SK-N-SH (cell line): ENCODE data around the gene DPF3. TPM values are rescaled to one million over a fixed set of nuclear protein-coding genes. Genes with fewer than 3 reads are reported as not detected.

ENCODE experiments used
- CTCF ChIA-PET: fragments of 300-600, 350-600 bp; formaldehyde crosslinking; extraction: SDS; loops from one replicate; lab custom pipeline; 2021; lab: Yijun Ruan, JAX
- POLR2A ChIA-PET: fragments of 350-600 bp; sonication (Branson Sonifier 250); formaldehyde crosslinking; extraction: SDS; loops from one replicate; lab custom pipeline; 2020; ENCODE audit warnings: antibody characterized with exemption, inconsistent platforms; lab: Yijun Ruan, JAX
- DNase-seq: peaks from one replicate; pipeline ENCODE4 v3.0.0; 2012
- H2AFZ ChIP-seq: fragments of 200-600 bp; sonication (generic); 2 replicates; pipeline ENCODE4 v1.8.1; 2016; ENCODE audit warnings: antibody characterized with exemption, mild to moderate bottlenecking, low read depth
- H3F3A ChIP-seq: fragments of 200-600 bp; sonication (generic); replicated peaks from 2 replicates; pipeline ENCODE3; 2016; ENCODE audit warnings: antibody characterized with exemption, mild to moderate bottlenecking; ENCODE audit not compliant: insufficient read depth
- H3K27ac ChIP-seq, 2 experiments: fragments of 200-500 bp in 1 of 2; fragments of 200-600 bp in 1 of 2; sonication (Bioruptor generic) in 1 of 2; sonication (generic), shearing (Covaris generic) in 1 of 2; 2 replicates each; pipeline versions ENCODE4 v1.5.1 to v1.6.1; 2014 to 2016; ENCODE audit warnings: low read depth in 2 of 2, inconsistent platforms in 1 of 2, low read length in 1 of 2, mild to moderate bottlenecking in 1 of 2, mixed read lengths in 1 of 2
- H3K27me3 ChIP-seq: fragments of 200-600 bp; sonication (generic), shearing (Covaris generic); 2 replicates; pipeline ENCODE4 v1.6.1; 2016; ENCODE audit warnings: mixed run types; ENCODE audit not compliant: insufficient read depth
- H3K36me3 ChIP-seq, 2 experiments: fragments of 200-500 bp in 1 of 2; fragments of 200-600 bp in 1 of 2; sonication (Bioruptor generic) in 1 of 2; sonication (generic) in 1 of 2; replicated peaks in 1 of 2; 2 replicates each; pipeline versions ENCODE3 to v1.5.1; 2014 to 2016; ENCODE audit warnings: low read length in 1 of 2, mild to moderate bottlenecking in 1 of 2; ENCODE audit not compliant: insufficient read depth in 2 of 2, control insufficient read depth in 1 of 2
- H3K4me1 ChIP-seq, 2 experiments: fragments of 200-500 bp in 1 of 2; fragments of 200-600 bp in 1 of 2; sonication (Bioruptor generic) in 1 of 2; sonication (generic), shearing (Covaris generic) in 1 of 2; 2 replicates each; pipeline versions ENCODE4 v1.5.1 to v1.6.1; 2014 to 2016; ENCODE audit warnings: low read depth in 1 of 2, low read length in 1 of 2, mixed run types in 1 of 2; ENCODE audit not compliant: insufficient read depth in 2 of 2, control insufficient read depth in 1 of 2
- H3K4me2 ChIP-seq: fragments of 200-600 bp; sonication (generic), shearing (Covaris generic); 2 replicates; pipeline ENCODE4 v1.6.1; 2017; ENCODE audit warnings: mixed run types
- H3K4me3 ChIP-seq, 2 experiments: fragments of 200-500 bp in 1 of 2; fragments of 200-600 bp in 1 of 2; sonication (Bioruptor generic) in 1 of 2; sonication (generic), shearing (Covaris generic) in 1 of 2; 2 replicates each; pipeline versions ENCODE4 v1.5.1 to v1.8.1; 2014 to 2016; ENCODE audit warnings: low read depth in 2 of 2, inconsistent platforms in 1 of 2, low read length in 1 of 2, mild to moderate bottlenecking in 1 of 2, mixed read lengths in 1 of 2, moderate library complexity in 1 of 2
- H3K79me2 ChIP-seq: fragments of 200-600 bp; sonication (generic); 2 replicates; pipeline ENCODE4 v1.8.1; 2017; ENCODE audit warnings: mild to moderate bottlenecking; ENCODE audit not compliant: insufficient read depth
- H3K9ac ChIP-seq: fragments of 200-600 bp; sonication (generic); 2 replicates; pipeline ENCODE4 v1.6.1; 2017; ENCODE audit warnings: mixed run types
- H3K9me2 ChIP-seq: fragments of 200-600 bp; sonication (generic); 2 replicates; pipeline ENCODE4 v1.6.1; 2017; ENCODE audit warnings: mixed run types
- H3K9me3 ChIP-seq: fragments of 200-600 bp; sonication (generic); 2 replicates; pipeline ENCODE4 v1.6.1; 2017; ENCODE audit warnings: mixed run types, mild to moderate bottlenecking, moderate library complexity
- H4K20me1 ChIP-seq: fragments of 200-600 bp; sonication (generic); 2 replicates; pipeline ENCODE4 v1.6.1; 2017; ENCODE audit warnings: mild to moderate bottlenecking, mixed run types; ENCODE audit not compliant: insufficient read depth
- ELF1 ChIP-seq: IDR thresholded peaks from 2 replicates; pipeline ENCODE4 v1.4.0; 2012
- EZH2phosphoT487 ChIP-seq: fragments of 200-600 bp; sonication (generic); IDR thresholded peaks from 2 replicates; pipeline ENCODE4 v1.6.1; 2017; ENCODE audit warnings: low read depth, mixed run types, mild to moderate bottlenecking, antibody characterized with exemption, moderate library complexity, borderline replicate concordance
- GABPA ChIP-seq: IDR thresholded peaks from 2 replicates; pipeline ENCODE4 v1.4.0; 2012; ENCODE audit warnings: low read depth, mild to moderate bottlenecking
- MEF2A ChIP-seq: IDR thresholded peaks from 2 replicates; pipeline ENCODE4 v1.4.0; 2012; ENCODE audit warnings: low read depth, borderline replicate concordance
- MXI1 ChIP-seq: IDR thresholded peaks from 2 replicates; pipeline ENCODE4 v1.6.1; 2012; ENCODE audit warnings: mild to moderate bottlenecking, low read depth, low read length, improper control_type of control experiment
- POLR2AphosphoS5 ChIP-seq: IDR thresholded peaks from 2 replicates; pipeline ENCODE4 v1.6.1; 2012; ENCODE audit warnings: low read depth, low read length
- RXRA ChIP-seq: IDR thresholded peaks from 2 replicates; pipeline ENCODE4 v1.4.0; 2012; ENCODE audit warnings: low read depth, mild to moderate bottlenecking, borderline replicate concordance
- TCF12 ChIP-seq: IDR thresholded peaks from 2 replicates; pipeline ENCODE4 v1.4.0; 2012
- YY1 ChIP-seq: IDR thresholded peaks from 2 replicates; pipeline ENCODE4 v1.4.0; 2012; ENCODE audit warnings: low read depth, mild to moderate bottlenecking
- WGBS: methylation state at CpG from one replicate; pipeline ENCODE4 v1.1.6; 2017; ENCODE audit warnings: low lambda C conversion rate; 5-methylcytosine and 5-hydroxymethylcytosine counted together
- polyA plus RNA-seq, 3 experiments: library from polyadenylated mRNA; depleted of rRNA; stranded (reverse); fragments of >200 nt; gene quantifications; 2 replicates each; pipeline ENCODE4 v1.2.3, GENCODE V29; 2012
- TF ChIP-seq, protein P1 (sequence below): IDR thresholded peaks from 2 replicates; pipeline ENCODE4 v1.4.0; 2012; ENCODE audit warnings: low read depth, borderline replicate concordance
- TF ChIP-seq, protein P2 (sequence below): IDR thresholded peaks from 2 replicates; pipeline ENCODE4; 2012
- TF ChIP-seq, protein P3 (sequence below): IDR thresholded peaks from 2 replicates; pipeline ENCODE4 v1.6.1; 2012; ENCODE audit warnings: mild to moderate bottlenecking, low read depth, low read length, moderate library complexity
- TF ChIP-seq, protein P4 (sequence below): fragments of 150-350 bp; IDR thresholded peaks from 2 replicates; pipeline ENCODE4 v1.6.1; 2016; ENCODE audit warnings: mild to moderate bottlenecking, low read depth, low read length
- TF ChIP-seq, protein P5 (sequence below): fragments of 150-350 bp; IDR thresholded peaks from 2 replicates; pipeline ENCODE4 v1.6.1; 2017; ENCODE audit warnings: antibody characterized with exemption, low read length, low read depth, borderline replicate concordance
- TF ChIP-seq, protein P6 (sequence below): IDR thresholded peaks from 2 replicates; pipeline ENCODE4 v1.4.0; 2012; ENCODE audit warnings: low read depth

Gene DPF3
- polyA plus RNA-seq, 1 of the 3 experiments (the other 2 are of a cell fraction): 2.8 TPM

DNA sequence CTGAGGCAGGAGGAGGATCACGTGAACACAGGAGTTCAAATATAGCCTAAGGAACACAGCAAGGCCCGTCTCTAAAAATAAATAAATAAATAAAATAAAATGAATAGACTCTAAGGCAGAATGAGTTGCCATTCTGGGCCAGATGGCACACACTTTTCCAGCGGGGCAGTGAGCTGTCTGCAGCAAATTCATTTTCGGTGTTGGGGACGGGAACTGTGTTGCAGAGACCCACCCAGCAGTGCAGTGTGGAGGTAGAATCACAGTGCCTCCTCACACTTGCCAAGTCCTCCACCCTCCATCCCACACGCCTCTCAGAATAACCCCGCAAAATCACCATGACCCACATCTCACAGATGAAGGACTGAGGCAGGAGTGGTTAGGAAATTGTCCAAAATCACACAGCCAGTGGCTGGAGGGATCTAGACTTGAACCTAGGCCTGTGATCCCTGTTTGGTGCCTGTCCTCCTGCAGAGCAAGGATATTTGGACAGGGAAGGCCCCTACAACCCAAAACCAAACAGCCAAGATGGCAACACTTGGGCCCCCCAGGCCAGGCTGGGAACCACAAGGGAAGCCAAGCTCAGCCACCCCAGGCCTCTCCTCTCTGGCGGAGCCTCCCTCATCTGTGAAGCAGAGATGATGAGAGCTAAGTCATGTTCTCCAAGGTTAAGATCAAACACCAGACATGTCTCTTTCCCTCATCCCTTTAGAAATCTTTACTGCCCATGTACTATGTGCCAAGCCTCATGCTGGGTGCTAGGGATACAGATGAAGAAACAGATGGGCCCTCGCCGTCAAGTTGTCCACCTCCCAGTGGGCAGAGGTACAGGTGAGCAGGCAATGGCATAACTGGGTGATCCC is 152.7 kb downstream of the DPF3 start:
- CTCF ChIA-PET: no interaction called here
- DNase-seq: no peak
- Histone ChIP-seq H3K4me1 (peaks cover 29 to 79% of the 10 kb centered on the region in 2 experiments), H3K4me2 (no peak overlapping the region), H4K20me1 (no peaks in the 10 kb centered on the region), H3K9me2 (no peaks in the 10 kb centered on the region), H3K79me2 (no peaks in the 10 kb centered on the region), H3F3A (peaks cover 8% of the 10 kb centered on the region), H3K9me3 (no peaks in the 10 kb centered on the region), H2AFZ (no peak overlapping the region), H3K36me3 (no peaks in the 10 kb centered on the region), H3K9ac (no peak overlapping the region), H3K27me3 (no peaks in the 10 kb centered on the region), H3K27ac (peak overlapping the region in 1 of 2 experiments; percentile 88; a peak in 2 of 4 replicates), H3K4me3 (no peak overlapping the region)
- POLR2A ChIA-PET: no interaction called here
- 92% methylated on average over 9 of the region's 10 CpGs for WGBS
- TF ChIP-seq ELF1 (no peak), GABPA (no peak), TCF12 (no peak), RXRA (no peak), YY1 (no peak), MXI1 (no peak), POLR2AphosphoS5 (no peak), MEF2A (no peak), EZH2phosphoT487 (no peak)
- TF ChIP-seq, protein P1, sequence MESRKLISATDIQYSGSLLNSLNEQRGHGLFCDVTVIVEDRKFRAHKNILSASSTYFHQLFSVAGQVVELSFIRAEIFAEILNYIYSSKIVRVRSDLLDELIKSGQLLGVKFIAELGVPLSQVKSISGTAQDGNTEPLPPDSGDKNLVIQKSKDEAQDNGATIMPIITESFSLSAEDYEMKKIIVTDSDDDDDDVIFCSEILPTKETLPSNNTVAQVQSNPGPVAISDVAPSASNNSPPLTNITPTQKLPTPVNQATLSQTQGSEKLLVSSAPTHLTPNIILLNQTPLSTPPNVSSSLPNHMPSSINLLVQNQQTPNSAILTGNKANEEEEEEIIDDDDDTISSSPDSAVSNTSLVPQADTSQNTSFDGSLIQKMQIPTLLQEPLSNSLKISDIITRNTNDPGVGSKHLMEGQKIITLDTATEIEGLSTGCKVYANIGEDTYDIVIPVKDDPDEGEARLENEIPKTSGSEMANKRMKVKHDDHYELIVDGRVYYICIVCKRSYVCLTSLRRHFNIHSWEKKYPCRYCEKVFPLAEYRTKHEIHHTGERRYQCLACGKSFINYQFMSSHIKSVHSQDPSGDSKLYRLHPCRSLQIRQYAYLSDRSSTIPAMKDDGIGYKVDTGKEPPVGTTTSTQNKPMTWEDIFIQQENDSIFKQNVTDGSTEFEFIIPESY: no peak
- TF ChIP-seq, protein P2, sequence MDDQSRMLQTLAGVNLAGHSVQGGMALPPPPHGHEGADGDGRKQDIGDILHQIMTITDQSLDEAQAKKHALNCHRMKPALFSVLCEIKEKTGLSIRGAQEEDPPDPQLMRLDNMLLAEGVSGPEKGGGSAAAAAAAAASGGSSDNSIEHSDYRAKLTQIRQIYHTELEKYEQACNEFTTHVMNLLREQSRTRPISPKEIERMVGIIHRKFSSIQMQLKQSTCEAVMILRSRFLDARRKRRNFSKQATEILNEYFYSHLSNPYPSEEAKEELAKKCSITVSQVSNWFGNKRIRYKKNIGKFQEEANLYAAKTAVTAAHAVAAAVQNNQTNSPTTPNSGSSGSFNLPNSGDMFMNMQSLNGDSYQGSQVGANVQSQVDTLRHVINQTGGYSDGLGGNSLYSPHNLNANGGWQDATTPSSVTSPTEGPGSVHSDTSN: no peak
- TF ChIP-seq, protein P3, sequence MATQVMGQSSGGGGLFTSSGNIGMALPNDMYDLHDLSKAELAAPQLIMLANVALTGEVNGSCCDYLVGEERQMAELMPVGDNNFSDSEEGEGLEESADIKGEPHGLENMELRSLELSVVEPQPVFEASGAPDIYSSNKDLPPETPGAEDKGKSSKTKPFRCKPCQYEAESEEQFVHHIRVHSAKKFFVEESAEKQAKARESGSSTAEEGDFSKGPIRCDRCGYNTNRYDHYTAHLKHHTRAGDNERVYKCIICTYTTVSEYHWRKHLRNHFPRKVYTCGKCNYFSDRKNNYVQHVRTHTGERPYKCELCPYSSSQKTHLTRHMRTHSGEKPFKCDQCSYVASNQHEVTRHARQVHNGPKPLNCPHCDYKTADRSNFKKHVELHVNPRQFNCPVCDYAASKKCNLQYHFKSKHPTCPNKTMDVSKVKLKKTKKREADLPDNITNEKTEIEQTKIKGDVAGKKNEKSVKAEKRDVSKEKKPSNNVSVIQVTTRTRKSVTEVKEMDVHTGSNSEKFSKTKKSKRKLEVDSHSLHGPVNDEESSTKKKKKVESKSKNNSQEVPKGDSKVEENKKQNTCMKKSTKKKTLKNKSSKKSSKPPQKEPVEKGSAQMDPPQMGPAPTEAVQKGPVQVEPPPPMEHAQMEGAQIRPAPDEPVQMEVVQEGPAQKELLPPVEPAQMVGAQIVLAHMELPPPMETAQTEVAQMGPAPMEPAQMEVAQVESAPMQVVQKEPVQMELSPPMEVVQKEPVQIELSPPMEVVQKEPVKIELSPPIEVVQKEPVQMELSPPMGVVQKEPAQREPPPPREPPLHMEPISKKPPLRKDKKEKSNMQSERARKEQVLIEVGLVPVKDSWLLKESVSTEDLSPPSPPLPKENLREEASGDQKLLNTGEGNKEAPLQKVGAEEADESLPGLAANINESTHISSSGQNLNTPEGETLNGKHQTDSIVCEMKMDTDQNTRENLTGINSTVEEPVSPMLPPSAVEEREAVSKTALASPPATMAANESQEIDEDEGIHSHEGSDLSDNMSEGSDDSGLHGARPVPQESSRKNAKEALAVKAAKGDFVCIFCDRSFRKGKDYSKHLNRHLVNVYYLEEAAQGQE: no peak
- TF ChIP-seq, protein P4, sequence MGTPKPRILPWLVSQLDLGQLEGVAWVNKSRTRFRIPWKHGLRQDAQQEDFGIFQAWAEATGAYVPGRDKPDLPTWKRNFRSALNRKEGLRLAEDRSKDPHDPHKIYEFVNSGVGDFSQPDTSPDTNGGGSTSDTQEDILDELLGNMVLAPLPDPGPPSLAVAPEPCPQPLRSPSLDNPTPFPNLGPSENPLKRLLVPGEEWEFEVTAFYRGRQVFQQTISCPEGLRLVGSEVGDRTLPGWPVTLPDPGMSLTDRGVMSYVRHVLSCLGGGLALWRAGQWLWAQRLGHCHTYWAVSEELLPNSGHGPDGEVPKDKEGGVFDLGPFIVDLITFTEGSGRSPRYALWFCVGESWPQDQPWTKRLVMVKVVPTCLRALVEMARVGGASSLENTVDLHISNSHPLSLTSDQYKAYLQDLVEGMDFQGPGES: no peak
- TF ChIP-seq, protein P5, sequence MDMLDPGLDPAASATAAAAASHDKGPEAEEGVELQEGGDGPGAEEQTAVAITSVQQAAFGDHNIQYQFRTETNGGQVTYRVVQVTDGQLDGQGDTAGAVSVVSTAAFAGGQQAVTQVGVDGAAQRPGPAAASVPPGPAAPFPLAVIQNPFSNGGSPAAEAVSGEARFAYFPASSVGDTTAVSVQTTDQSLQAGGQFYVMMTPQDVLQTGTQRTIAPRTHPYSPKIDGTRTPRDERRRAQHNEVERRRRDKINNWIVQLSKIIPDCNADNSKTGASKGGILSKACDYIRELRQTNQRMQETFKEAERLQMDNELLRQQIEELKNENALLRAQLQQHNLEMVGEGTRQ: no peak
- TF ChIP-seq, protein P6, sequence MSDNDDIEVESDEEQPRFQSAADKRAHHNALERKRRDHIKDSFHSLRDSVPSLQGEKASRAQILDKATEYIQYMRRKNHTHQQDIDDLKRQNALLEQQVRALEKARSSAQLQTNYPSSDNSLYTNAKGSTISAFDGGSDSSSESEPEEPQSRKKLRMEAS: no peak
